Neuronal stem cell (in vitro differentiated cells): ENCODE measurements around the gene BCAM.

Source experiments
- DNase-seq: peaks from one replicate; pipeline ENCODE4 v3.0.0-alpha.2; 2013; ENCODE audit warnings: low spot score
- H2AFZ ChIP-seq: one replicate; pipeline ENCODE4 v1.6.1; 2013; ENCODE audit warnings: mild to moderate bottlenecking, low read length, inconsistent platforms
- H2AK5ac ChIP-seq: 2 replicates; pipeline ENCODE4 v1.6.1; 2013; ENCODE audit warnings: low read depth, mild to moderate bottlenecking, inconsistent platforms, low read length, moderate library complexity, mixed read lengths
- H2BK120ac ChIP-seq: 2 replicates; pipeline ENCODE4 v1.6.1; 2013; ENCODE audit warnings: low read depth, mild to moderate bottlenecking, inconsistent platforms, low read length, moderate library complexity, mixed read lengths
- H2BK12ac ChIP-seq: one replicate; pipeline ENCODE4 v1.6.1; 2013; ENCODE audit warnings: low read length, inconsistent platforms
- H2BK15ac ChIP-seq: 2 replicates; pipeline ENCODE4 v1.6.1; 2013; ENCODE audit warnings: mild to moderate bottlenecking, low read length, inconsistent platforms, mixed read lengths
- H2BK5ac ChIP-seq: one replicate; pipeline ENCODE4 v1.6.1; 2013; ENCODE audit warnings: inconsistent platforms, mild to moderate bottlenecking, low read length, moderate library complexity
- H3K14ac ChIP-seq: one replicate; pipeline ENCODE4 v1.6.1; 2013; ENCODE audit warnings: low read length, inconsistent platforms
- H3K18ac ChIP-seq: 2 replicates; pipeline ENCODE4 v1.6.1; 2013; ENCODE audit warnings: low read length, inconsistent platforms
- H3K23ac ChIP-seq: 2 replicates; pipeline ENCODE4 v1.6.1; 2013; ENCODE audit warnings: low read depth, mild to moderate bottlenecking, mixed read lengths, low read length, inconsistent platforms; ENCODE audit not compliant: poor library complexity
- H3K27ac ChIP-seq: replicated peaks from 3 replicates; pipeline ENCODE4 v1.5.1; 2013; ENCODE audit warnings: low read length, inconsistent platforms
- H3K27me3 ChIP-seq, 3 experiments: 2 replicates each; pipeline ENCODE4 v1.6.1; 2013; ENCODE audit warnings: low read length in 3 of 3, mild to moderate bottlenecking in 2 of 3, inconsistent platforms in 1 of 3, low read depth in 1 of 3, mixed read lengths in 1 of 3, moderate library complexity in 1 of 3; ENCODE audit not compliant: control insufficient read depth in 3 of 3, insufficient read depth in 3 of 3
- H3K36me3 ChIP-seq, 2 donors: replicated peaks in 1 of 2; 2 replicates each; pipeline ENCODE4 v1.6.1; 2013; ENCODE audit warnings: low read length in 2 of 2; ENCODE audit not compliant: control insufficient read depth in 2 of 2, insufficient read depth in 2 of 2
- H3K4ac ChIP-seq: 2 replicates; pipeline ENCODE4 v1.6.1; 2013; ENCODE audit warnings: inconsistent platforms, mild to moderate bottlenecking, low read length, moderate library complexity
- H3K4me1 ChIP-seq, 2 donors: 1 replicate in 1 of 2; 2 replicates in 1 of 2; pipeline ENCODE4 v1.6.1; 2013; ENCODE audit warnings: low read length in 2 of 2, low read depth in 1 of 2; ENCODE audit not compliant: control insufficient read depth in 2 of 2, insufficient read depth in 1 of 2
- H3K4me2 ChIP-seq: one replicate; pipeline ENCODE4 v1.6.1; 2013; ENCODE audit warnings: mild to moderate bottlenecking, low read length, inconsistent platforms; ENCODE audit not compliant: insufficient read depth, poor library complexity, severe bottlenecking
- H3K4me3 ChIP-seq, 2 donors: 2 replicates each; pipeline ENCODE4 v1.5.1; 2013; ENCODE audit warnings: low read length in 2 of 2, mild to moderate bottlenecking in 2 of 2, inconsistent platforms in 1 of 2, moderate library complexity in 1 of 2
- H3K79me1 ChIP-seq: one replicate; pipeline ENCODE4 v1.6.1; 2013; ENCODE audit warnings: low read depth, mild to moderate bottlenecking, inconsistent platforms, low read length, moderate library complexity
- H3K9ac ChIP-seq: one replicate; pipeline ENCODE4 v1.6.1; 2013; ENCODE audit warnings: mild to moderate bottlenecking, low read depth, low read length, inconsistent platforms; ENCODE audit not compliant: poor library complexity
- H3K9me3 ChIP-seq, 2 donors: replicated peaks in 1 of 2; 2 replicates each; pipeline versions ENCODE3 to v1.6.1; 2013; ENCODE audit warnings: low read length in 2 of 2, mild to moderate bottlenecking in 2 of 2, inconsistent platforms in 1 of 2, low read depth in 1 of 2, mixed read lengths in 1 of 2, moderate library complexity in 1 of 2; ENCODE audit not compliant: control insufficient read depth in 2 of 2, insufficient read depth in 1 of 2
- H4K8ac ChIP-seq: one replicate; pipeline ENCODE4 v1.6.1; 2013; ENCODE audit warnings: low read depth, mild to moderate bottlenecking, inconsistent platforms, low read length, moderate library complexity
- H4K91ac ChIP-seq: one replicate; pipeline ENCODE4 v1.6.1; 2013; ENCODE audit warnings: low read length, low read depth, mild to moderate bottlenecking, inconsistent platforms; ENCODE audit not compliant: poor library complexity
- WGBS, 2 donors: extraction: QIAGEN DNeasy Blood & Tissue Kit; methylation state at CpG; one replicate each; pipeline ENCODE4 v1.1.7; 2013; ENCODE audit warnings: missing lambda C conversion rate in 2 of 2, mixed read lengths in 1 of 2; ENCODE audit not compliant: insufficient read length in 2 of 2, insufficient replicate concordance in 1 of 2; ENCODE audit errors: extremely low coverage in 2 of 2; 5-methylcytosine and 5-hydroxymethylcytosine counted together

BCAM gene

GRCh38 chr19:44817725-44818465 is 9.0 kb downstream of the BCAM start:
- Histone ChIP-seq H2BK12ac (no peak overlapping the region), H2AFZ (no peak overlapping the region), H3K4me2 (no peak overlapping the region), H2BK15ac (no peak overlapping the region), H3K4ac (no peak overlapping the region), H2BK5ac (no peak overlapping the region), H3K18ac (no peak overlapping the region), H3K4me1 (peaks cover 0 to under 1% of the 10 kb centered on the region in 2 donors), H3K9ac (no peak overlapping the region), H4K91ac (no peak overlapping the region), H4K8ac (no peak overlapping the region), H3K27ac (no peak overlapping the region), H3K36me3 (no peaks in the 10 kb centered on the region), H3K23ac (no peak overlapping the region), H2AK5ac (no peak overlapping the region), H3K14ac (no peak overlapping the region), H3K9me3 (peaks cover 0 to 3% of the 10 kb centered on the region in 2 donors), H2BK120ac (no peak overlapping the region), H3K4me3 (no peak overlapping the region), H3K27me3 (peaks cover 0 to 2% (median 0%) of the 10 kb centered on the region in 3 experiments), H3K79me1 (no peaks in the 10 kb centered on the region)
- WGBS, 2 donors, result no CpG with 5 or more reads among the region's 8 CpGs
- no peak for DNase-seq

GRCh38 chr19:44818466-44819031 is 9.6 kb downstream of the BCAM start:
- no peak overlapping the region for H2AFZ ChIP-seq
- peak overlapping the region; percentile 14 for H3K23ac ChIP-seq
- H3K4ac ChIP-seq, result no peak overlapping the region
- H4K91ac ChIP-seq, result no peak overlapping the region
- H3K27ac ChIP-seq, result no peak overlapping the region
- no peak overlapping the region for H3K9ac ChIP-seq
- H2BK120ac ChIP-seq, result peak overlapping the region; percentile 24
- no peak overlapping the region for H3K4me2 ChIP-seq
- H3K4me1 ChIP-seq, result peaks cover 5 to 6% of the 10 kb centered on the region in 2 donors
- H2BK12ac ChIP-seq, result no peak overlapping the region
- H3K27me3 ChIP-seq, result peaks cover 0 to 2% (median 0%) of the 10 kb centered on the region in 3 experiments
- H2AK5ac ChIP-seq, result peak overlapping the region; percentile 79
- no peak overlapping the region for H3K14ac ChIP-seq
- H3K18ac ChIP-seq, result no peak overlapping the region
- peak overlapping the region; percentile 67 for H4K8ac ChIP-seq
- no peaks in the 10 kb centered on the region for H3K79me1 ChIP-seq
- DNase-seq, result no peak
- peaks cover 0 to 2% of the 10 kb centered on the region in 2 donors for H3K9me3 ChIP-seq
- no peaks in the 10 kb centered on the region for H3K36me3 ChIP-seq
- no peak overlapping the region for H2BK5ac ChIP-seq
- WGBS, 2 donors, result no CpG with 5 or more reads among the region's 20 CpGs
- no peak overlapping the region for H3K4me3 ChIP-seq
- H2BK15ac ChIP-seq, result no peak overlapping the region

- Histone ChIP-seq H3K9me3 (no peaks in the 10 kb centered on the region), H3K36me3 (no peaks in the 10 kb centered on the region), H3K27me3 (peaks cover 0 to 2% (median 0%) of the 10 kb centered on the region in 3 experiments), H2BK15ac (no peak overlapping the region), H3K18ac (no peak overlapping the region), H3K23ac (no peak overlapping the region), H3K14ac (no peak overlapping the region), H3K79me1 (no peaks in the 10 kb centered on the region), H4K8ac (no peak overlapping the region), H2BK12ac (no peak overlapping the region), H4K91ac (no peak overlapping the region), H3K9ac (no peak overlapping the region), H3K4ac (no peak overlapping the region), H3K27ac (no peak overlapping the region), H2AFZ (no peak overlapping the region), H2BK5ac (no peak overlapping the region), H2AK5ac (peak overlapping the region; percentile 68), H3K4me2 (no peak overlapping the region), H3K4me3 (no peak overlapping the region), H2BK120ac (no peak overlapping the region), H3K4me1 (peaks cover 5 to 6% of the 10 kb centered on the region in 2 donors)
- DNase-seq, result no peak
- no CpG with 5 or more reads among the region's 28 CpGs for WGBS, 2 donors
Observed at GRCh38 chr19:44819246-44819832, 10.4 kb downstream of the BCAM start.
